HEK293 (cell line): ENCODE data around the gene RHOV.

Experiments used
- CTCF ChIP-seq: fragments of 450-650 bp; formaldehyde crosslinking; IDR thresholded peaks from 2 replicates; pipeline ENCODE4 v1.5.1; 2016; ENCODE audit warnings: missing biosample characterization, missing genetic modification characterization
- TSHZ1 ChIP-seq: fragments of 450-650 bp; formaldehyde crosslinking; IDR thresholded peaks from 2 replicates; pipeline ENCODE4 v1.5.1; 2016; ENCODE audit warnings: missing biosample characterization, missing genetic modification characterization, borderline replicate concordance
- ZNF18 ChIP-seq: fragments of 450-650 bp; formaldehyde crosslinking; IDR thresholded peaks from 2 replicates; pipeline ENCODE4 v1.5.1; 2016; ENCODE audit warnings: missing biosample characterization, missing genetic modification characterization

- TF ChIP-seq CTCF (tag by site-specific recombination) (no peak), ZNF18 (tag by site-specific recombination) (no peak), TSHZ1 (no peak)
Measured at GRCh38 chr15:40914013-40914412, 40.0 kb upstream of the RHOV start.
